T-helper 2 cell treated with Interferon-gamma antibody and Interleukin-4, amounts not matched to agents 100 ng/mL and 5 ng/mL, for 36 hours (primary cell): ENCODE data around the gene PKNOX1. TPM values are rescaled to one million over a fixed set of nuclear protein-coding genes. Genes with fewer than 3 reads are reported as not detected.
"Not testable (repeated sequence)": the region's sequence is repeated elsewhere in the genome, so short reads cannot be mapped to it uniquely, and the experiment has no call there.

Experiments used
- intact Hi-C: fragments of 100-400 bp; cut with micrococcal nuclease; formaldehyde crosslinking; loops from one replicate; pipeline ENCODE4 v1.15.1; 2023
- total RNA-seq: library from RNA; stranded (reverse); gene quantifications from 2 replicates; pipeline ENCODE4 v1.2.3, GENCODE V29; 2022

Gene PKNOX1
- total RNA-seq, 1 donor from 2014 or later: 32.2 TPM

DNA sequence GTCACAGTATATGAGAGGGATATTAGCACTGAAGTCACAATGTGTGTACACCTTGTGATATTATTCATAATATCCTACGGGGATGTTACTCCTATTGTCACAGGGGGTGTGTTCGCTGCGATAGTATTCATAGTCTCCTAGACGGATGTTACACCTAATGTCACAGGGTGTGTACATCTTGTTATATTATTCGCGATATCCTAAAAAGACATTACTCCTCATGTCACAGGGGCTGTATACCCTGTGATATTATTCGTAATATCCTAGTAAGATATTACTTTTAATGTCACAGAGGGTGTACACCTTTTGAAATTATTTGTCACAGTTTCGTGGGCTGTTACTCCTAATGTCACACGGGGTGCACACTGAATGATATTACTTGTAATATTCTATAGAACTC is 23.2 kb upstream of the PKNOX1 start:
- intact Hi-C loops: not testable (repeated sequence)

DNA sequence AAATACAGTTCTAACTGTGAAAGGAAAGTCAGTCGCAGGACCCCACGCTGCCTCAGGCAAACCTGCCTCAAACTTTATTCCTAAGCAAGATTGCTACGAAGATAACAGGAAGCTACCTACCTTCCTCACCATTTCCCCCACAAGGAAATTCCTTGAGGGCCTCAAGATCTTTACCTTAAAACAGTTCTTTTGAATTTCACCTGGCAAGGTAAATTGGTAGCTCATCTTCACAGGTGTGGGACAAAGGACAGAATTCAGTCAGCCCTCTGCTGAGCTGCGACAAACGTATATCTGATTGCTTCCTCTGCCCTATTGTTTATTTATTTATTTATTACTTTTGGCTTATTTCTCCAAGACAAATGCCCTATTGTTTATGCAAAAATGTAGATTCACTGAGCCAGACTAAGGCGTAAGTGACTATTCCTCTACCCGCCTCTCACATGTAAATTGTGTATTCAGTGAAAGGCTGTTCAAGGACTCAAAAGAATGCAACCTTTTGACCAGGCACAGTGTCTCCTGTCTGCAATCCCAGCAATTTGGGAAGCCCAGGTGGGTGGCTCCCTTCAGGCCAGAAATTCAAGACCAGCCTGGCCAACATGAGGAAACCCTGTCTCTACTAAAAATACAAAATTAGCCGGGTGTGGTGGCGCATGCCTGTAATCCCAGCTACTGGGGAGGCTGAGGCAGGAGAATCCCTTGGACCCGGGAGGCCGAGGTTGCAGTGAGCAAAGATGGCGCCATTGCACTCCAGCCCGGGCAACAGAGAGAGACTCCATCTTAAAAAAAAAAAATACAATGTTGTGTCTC is 17.3 kb upstream of the PKNOX1 start:
- intact Hi-C loops: no loop called here

DNA sequence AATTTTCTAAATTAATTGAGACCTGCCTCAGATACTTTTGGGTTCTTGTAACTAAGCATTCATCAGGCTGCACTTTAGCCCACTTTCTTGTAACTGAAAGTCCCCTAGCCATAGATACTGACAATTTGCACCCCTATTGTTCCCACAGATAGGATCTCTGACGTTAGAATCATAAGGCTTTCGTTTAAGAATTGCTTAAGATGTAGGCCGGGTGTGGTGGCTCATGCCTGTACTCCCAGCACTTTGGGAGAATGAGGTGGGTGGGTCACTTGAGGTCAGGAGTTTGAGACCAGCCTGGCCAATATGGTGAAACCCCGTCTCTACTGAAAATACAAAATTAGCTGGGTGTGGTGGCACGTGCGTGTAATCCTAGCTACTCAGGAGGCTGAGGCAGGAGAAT is 16.2 kb upstream of the PKNOX1 start:
- intact Hi-C loops: not testable (repeated sequence)

DNA sequence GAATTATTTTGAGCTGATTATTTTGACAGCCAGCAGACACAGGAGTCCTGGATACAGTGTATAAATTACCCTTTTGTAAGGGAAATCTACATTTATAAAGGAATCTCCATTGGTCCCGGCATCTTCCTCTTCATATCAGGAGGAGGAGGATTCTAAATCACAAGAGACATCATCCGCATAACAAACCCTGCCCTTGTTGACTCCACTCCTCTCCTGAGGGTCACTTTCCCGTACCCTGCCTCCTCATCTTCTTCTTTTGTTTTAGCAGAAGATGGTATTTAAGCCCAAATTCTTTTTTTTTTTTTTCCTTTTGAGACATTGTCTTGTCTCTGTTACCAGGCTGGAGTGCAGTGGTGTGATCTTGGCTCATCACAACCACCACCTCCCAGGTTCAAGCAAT is 14.6 kb upstream of the PKNOX1 start:
- intact Hi-C loops: no loop called here

DNA sequence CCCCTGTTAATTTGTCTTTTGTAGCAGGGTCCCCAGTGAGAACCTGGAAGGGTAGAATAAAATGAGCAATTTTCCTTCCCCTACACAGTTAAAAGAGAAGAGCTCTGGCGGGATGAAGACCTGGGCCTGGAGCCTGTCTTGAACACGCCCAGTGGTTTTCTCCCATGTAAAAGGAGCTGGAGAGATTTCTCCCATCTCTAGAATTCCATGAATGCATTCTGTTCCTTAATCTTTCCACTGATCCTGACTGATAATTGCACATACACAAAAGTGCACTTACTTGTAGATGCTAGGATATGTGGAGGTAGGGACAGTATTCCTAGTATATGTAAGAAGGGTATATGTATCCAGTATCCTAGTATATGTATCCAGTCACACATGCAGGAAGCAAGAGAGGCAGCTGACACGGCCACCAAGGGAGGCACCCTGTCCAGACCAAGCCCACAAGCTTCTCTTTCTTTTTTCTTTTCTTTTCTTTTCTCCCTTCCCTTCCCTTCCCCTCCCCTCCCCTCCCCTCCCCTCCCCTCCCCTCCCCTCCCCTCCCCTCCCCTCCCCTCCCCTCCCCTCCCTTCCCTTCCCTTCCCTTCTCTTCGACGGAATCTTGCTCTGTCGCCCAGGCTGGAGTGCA is 11.9 kb upstream of the PKNOX1 start:
- intact Hi-C loops: no loop called here

DNA sequence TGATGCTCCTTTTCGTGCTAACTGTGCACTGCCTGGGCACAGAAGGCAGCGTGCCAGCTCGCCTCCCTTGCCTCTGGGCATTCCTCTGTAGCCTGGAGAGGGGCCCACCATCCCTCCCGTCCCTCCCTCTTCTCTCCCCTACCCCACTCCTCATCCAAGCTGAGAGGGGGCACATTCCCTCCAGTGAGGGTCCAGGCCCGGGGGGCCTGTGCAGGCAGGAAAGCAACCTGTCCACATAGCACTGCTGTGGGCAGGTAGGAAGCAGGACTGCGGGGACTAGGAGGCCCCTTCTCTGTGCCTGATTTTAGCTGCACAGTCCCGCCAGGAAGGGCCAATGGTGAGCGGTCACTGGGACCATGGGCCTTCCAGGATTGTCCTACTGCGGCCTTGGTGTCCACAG is 10.3 kb upstream of the PKNOX1 start:
- intact Hi-C loops: no loop called here

DNA sequence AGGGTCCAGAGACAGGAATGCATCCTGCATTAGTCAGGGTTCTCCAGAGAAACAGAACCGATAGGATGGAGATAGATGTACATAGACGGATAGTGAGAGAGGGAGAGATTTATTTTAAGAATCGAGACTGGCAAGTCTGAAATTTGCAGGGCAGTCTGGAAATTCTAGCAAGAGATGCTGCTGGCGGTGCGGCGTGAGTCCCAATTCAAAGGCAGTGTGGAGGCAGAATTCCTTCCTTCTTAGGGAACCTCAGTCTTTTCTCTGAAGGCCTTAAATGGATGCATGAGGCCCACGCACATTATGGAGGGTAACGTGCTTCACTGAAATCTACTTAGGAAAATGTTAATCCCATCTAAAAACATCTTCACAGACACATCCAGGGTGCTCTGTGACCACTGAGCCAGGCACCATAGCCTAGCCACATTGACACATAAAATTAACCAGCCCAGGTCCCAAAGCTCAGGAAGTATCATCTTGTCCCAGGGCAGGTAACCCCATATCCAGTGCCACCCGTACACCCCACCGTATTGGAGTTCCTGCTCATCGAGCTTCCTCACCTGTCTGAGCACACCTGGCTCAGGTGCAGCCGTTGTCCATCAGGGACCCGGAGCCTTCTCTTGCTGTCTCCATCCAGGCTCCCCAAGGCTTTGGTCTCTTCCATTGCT is 9.7 kb upstream of the PKNOX1 start:
- intact Hi-C loops: no loop called here

DNA sequence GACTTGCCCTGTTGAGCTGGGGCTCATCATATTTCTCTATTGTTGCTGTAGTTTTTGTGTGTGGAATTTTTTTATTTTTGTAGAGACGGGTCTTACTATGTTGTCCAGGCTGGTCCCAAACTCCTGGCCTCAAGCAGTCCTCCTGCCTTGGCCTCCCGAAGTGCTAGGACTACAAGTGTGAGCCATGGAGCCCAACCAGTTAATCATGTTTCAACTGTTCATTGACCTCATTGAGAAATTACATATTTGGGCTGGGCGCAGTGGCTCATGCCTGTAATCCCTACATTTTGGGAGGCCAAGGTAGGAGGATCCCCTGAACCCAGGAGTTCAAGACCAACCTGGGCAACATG is 9.2 kb upstream of the PKNOX1 start:
- intact Hi-C loops: no loop called here

DNA sequence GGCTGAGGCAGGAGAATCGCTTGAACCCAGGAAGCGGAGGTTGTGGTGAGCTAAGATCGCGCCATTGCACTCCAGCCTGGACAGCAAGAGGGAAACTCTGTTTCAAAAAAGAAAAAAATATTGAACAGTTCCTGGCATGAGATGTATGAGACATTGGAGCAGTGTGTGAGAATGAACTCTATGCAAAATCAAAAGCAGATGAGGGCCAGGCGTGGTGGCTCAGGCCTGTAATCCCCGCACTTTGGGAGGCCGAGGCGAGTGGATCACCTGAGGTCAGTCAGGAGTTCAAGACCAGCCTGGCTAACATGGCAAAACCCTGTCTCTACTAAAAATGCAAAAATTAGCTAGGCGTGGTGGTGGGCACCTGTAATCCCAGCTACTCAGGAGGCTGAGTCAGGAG is 6.7 kb upstream of the PKNOX1 start:
- intact Hi-C loops: not testable (repeated sequence)

DNA sequence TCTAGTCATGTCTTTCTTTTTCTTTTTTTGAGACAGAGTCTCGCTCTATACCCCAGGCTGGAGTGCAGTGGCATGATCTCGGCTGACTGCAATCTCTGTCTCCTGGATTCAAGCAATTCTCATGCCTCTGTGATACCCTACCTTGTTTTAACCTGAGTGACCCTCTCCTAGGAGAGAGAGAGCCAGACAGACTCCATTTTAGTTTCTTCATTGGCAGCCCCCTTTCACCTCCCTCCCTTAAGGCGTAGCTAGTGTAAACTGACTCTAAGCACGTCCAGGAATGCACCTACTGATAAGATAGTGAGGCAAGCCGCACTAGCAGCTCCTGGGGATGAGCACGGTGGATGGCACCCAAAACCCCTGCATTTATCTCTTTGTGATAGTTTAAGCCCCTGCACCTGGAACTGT is 5.2 kb upstream of the PKNOX1 start:
- intact Hi-C loops: no loop called here

DNA sequence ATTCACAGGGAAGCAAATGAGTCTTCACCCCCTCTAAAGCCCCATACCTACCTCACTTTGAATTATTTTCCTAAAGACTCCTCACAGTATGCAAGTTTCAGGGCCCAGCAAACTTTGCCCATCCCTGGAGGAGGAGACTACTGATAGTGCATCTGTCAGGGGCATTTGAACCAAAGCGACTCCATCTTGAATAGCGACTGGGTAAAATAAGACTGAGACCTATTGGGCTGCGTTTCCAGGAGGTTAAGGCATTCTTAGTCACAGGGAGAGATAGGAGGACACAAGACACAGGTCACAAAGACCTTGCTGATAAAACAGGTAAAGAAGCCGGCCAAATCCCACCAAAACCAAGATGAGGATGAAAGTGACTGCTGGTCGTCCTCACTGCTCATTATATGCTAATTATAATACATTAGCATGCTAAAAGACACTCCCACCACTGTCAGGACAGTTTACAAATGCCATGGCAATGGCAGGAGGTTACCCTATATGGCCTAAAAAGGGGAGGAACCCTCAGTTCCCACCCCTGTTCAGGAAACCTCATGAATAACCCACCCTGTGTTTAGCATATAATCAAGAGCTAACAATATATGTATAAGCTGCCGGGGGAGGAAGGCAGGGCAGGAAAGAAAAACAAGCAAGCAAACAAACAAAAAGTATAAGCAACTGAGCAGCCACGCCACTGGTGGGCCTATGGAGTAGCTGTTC is 3.3 kb upstream of the PKNOX1 start:
- intact Hi-C loops: loop anchor here (10.0 kb wide), 1 partner anchor 814 kb away; the partner anchor contains the start of gene RRP1

DNA sequence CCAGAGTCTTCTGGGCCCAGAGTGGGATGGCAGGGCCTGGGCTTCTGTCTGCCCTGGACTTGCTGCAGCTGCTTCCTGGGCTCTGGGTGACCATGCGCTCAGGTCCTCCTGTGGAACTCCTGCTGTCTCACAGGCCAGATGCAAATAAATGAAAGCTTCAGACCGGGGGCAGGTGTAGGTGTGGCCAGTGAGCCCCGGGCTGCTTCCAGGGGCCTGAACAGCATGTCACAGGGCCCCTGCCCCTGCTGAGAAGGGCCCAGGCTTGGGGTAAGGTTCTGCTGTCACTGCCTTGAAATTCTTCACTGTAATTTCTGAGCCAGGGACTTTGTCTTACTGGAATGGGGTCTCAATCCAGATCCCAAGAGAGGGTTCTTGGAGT is 2.5 kb upstream of the PKNOX1 start:
- intact Hi-C loops: loop anchor here (10.0 kb wide), 1 partner anchor 813 kb away; the partner anchor contains the start of gene RRP1

DNA sequence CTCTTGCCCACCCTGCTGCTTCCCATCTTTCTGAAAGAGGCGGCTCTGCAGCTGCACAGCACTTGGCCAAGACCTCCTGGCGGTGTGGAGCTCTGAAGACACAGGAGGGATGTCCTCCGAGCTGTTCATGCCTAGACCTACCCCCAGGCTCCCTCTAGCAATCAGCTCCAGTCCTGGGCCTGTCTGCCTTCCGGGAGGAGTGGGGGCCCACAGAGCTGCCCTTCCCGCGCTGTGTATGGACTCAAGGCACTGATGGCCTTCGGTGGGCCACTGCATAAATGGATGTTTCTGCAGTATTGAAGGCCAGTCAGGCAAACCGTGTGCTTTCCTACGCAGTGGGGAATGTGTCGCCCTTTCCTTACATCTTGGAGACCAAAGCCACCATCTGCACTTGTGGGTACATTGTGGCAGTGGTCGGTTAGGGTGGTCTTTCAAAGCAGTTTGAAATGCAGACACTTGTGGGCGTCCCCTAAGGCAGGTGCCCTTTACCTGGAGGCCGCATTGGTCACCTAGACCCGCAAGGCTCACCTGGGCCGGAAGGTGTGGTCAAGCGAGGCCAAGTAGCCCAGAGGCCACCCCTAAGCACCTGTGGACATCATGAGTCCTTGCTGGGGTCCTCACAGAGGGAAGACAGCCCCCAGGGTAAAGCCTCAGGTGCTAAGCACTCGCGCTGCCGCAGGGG is 912 bp upstream of the PKNOX1 start:
- intact Hi-C loops: loop anchor here (10.0 kb wide), 1 partner anchor 811 kb away; the partner anchor contains the start of gene RRP1

DNA sequence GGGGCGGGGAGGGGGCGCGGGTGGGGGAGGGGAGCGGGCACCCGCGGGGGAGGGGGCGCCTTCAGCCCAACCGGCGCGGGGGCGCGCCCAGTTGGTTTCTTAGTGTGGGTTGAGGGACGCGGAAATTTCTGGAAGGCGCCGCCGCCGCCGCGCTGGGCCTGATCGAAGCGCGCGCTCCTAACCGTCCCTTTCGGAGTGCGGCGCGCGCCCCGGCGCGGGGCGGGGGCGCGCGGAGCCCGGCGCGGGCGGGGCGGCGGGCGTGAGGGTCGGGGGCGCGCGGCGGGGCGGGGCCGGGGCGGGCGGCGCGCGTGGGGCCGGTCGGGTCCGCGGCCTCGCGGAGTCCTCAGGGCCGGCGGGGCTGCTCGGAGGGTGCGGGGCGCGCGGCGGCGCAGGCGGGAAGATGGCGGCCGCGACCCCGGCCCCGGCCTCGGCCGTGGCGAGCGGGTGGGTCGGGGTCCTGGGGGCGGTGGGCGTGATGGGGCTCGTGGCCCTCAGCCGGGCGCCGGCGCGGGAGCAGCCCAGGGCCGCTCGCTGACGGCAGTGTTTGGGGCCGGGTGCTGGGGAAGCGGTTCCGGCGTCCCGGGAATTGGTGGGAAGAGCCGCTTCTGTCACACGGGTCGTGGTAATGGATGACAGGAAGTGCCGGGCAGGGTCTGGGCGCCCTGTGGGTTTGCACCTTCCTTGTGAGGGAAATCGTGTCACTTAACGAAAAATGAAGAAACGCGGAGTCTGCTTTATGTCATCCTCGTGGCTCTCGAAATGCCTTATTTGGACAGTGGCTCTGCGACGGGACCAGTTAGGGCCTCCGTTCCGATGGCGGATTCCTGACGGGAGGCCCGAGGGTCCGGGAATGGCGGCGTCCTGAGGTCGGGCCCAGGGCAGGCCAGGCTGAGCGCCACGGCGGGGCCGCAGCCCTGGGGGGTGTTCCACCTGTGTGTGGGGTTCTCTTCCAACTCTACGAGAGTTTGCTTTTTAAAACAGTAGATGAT is 764 bp downstream of the PKNOX1 start:
- intact Hi-C loops: loop anchor here (1.0 to 10.0 kb wide), 4 partner anchors 51 to 810 kb away; partner anchors contain the start of genes NDUFV3, RRP1 and WDR4

DNA sequence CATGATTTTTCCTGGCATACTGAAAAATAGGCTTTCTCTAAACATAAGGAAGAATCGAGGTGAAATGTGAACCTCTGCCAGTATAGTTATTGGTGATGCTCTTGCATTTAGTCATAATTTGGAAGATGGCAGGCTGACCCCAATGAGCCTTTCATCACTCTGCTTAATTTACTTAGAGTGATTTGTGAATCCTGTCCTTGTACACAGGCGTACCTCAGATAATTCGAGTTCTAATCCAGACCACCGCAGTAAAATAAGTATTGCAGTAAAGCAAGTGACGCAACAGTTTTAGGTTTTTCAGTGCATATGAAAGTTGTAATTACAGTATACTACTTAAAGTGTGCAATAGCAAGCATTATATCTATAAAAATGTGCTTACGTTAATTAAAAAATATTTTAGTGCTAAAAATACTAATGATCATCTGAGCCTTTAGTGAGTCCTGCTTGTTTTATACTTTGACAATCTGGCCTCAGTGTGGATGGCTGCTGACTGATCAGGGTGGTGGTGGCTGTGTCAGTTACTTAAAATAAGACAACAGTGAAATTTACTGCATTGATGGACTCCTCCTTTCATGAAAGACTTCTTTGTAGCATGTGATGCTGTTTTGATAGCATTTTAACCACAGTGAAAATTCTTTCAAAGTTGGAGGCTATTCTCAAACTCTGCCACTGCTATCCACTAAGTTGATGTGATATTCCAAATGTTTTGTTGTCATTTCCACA is 1.7 kb downstream of the PKNOX1 start:
- intact Hi-C loops: loop anchor here (10.0 kb wide), 1 partner anchor 809 kb away; the partner anchor contains the start of gene RRP1

DNA sequence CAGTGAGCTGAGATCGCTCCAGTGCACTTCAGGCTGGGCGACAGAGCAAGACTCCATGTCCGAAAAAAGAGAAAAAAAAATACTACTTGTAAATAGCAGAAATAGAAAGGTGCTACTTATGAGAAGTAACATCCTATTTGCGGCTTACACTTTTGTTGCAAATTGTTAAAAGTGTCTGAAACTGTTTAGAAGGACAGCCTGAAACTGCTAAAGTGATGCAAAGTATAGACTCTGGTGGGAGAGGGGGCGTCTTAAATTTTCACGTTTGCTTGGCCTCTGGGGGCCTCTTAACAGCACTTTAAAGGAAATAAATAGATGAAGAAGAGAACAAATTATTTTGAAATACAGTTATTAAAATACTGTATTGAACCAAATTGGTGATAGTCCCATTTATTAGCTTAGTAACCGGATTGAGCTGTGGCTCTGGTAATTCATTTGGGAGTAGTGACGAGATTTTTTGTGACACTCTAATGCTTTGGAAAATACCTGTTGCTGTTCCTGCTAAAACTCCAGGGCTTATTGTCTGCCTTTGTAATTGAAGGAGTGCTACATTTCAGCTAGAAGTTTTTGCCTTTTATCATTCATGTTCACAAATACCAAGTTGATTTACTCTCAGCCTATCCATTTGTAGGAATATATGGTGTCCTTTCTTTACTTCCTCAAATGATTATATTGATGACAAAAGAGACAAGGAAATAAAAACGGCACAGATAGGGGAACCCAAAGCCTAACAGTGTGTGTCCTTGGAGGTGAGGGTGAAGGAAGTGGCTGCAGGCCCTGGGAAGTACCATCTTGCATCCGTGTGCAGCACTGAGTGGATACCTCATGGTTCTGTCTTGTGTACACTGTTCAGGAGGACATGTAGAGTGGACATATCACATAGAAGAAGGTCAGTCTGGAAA is 6.2 kb downstream of the PKNOX1 start:
- intact Hi-C loops: no loop called here

DNA sequence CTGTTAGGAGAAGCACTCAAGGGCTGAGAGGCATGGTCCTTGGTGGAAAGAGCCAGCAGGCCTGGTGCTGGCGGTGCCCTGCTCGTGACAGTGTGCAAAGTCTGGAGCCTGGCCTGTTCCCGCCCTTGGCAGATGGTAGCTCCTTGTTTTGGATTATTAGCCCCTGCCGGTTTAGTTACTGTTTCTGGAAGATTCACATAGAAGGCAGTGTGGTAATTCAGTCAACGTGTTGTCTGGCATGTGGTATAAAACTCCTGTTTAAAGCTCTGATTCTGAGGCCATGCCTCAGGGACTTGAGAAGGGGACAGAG is 6.8 kb downstream of the PKNOX1 start:
- intact Hi-C loops: no loop called here

DNA sequence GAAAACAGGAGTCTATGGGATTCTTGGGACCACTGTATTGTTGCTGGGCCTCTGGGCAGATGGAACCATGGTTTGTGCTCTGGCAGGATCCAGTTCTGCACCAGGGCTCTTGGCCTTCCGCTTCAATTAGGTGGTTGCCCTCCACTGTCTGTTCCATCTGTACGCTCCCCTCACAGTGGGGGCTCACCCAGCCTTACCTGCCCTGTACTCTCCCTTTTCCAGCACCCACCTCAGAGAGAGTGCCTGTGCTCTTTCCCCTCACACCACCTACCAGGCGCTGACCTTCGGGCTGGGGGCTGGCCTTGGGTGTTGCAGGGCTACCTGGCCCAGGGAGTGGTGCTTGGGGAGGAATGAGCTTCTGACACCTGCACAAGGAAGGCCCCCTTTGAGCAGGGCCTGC is 7.5 kb downstream of the PKNOX1 start:
- intact Hi-C loops: no loop called here
